Posterior cingulate gyrus (tissue), 11 donors: ENCODE data around the gene NEURL3.
A peak's percentile ranks its signal among the peaks of the same experiment; 100 is the strongest.
"Not testable (repeated sequence)": the region's sequence is repeated elsewhere in the genome, so short reads cannot be mapped to it uniquely, and the experiment has no call there.

ENCODE experiments used
- DNase-seq, 10 donors: peaks; one replicate each; pipeline versions ENCODE4 v3.0.0 to v3.0.0-alpha.2; 2020 to 2021; ENCODE audit warnings: mixed read lengths in 3 of 10
- intact Hi-C: fragments of 100-400 bp; cut with DNase I; formaldehyde crosslinking; loops from one replicate; pipeline ENCODE4 v1.15.1; 2023

NEURL3 gene

GRCh38 chr2:96505231-96505889 lies at the start of gene NEURL3:
TSS of gene NEURL3 (minus strand) at chr2:96505357. CDS start at chr2:96505286, 71 bp downstream.
- intact Hi-C loops, result no loop called here
- DNase-seq, result no peak

- peak; percentile 55 to 97 (median 78) for DNase-seq
- intact Hi-C loops, result loop anchor here (1.0 kb wide), 1 partner anchor 45 kb away; no protein-coding TSS in a partner anchor
These were observed 49.4 kb upstream of the NEURL3 start for GRCh38 chr2:96554293-96555145.

- DNase-seq, result not testable (repeated sequence)
- intact Hi-C loops, result loop anchor here (1.0 kb wide), 1 partner anchor 45 kb away; no protein-coding TSS in a partner anchor
These were observed 48.8 kb upstream of the NEURL3 start for GRCh38 chr2:96553957-96554292.

GRCh38 chr2:96553176-96553956 lies 48.2 kb upstream of the NEURL3 start:
- intact Hi-C loops, result no loop called here
- DNase-seq, result peak in 1 of 10 donors; percentile 77

- peak in 1 of 10 donors; percentile 75 for DNase-seq
- intact Hi-C loops, result no loop called here
These were observed 47.4 kb upstream of the NEURL3 start for GRCh38 chr2:96552315-96553175.

GRCh38 chr2:96551605-96552314 lies 46.6 kb upstream of the NEURL3 start:
- intact Hi-C loops, result no loop called here
- peak in 1 of 10 donors; percentile 67 for DNase-seq

GRCh38 chr2:96550787-96551604 lies 45.8 kb upstream of the NEURL3 start:
- peak in 1 of 10 donors; percentile 75 for DNase-seq
- intact Hi-C loops, result no loop called here

GRCh38 chr2:96549967-96550786 lies 45.0 kb upstream of the NEURL3 start:
- intact Hi-C loops, result no loop called here
- DNase-seq, result peak in 2 of 10 donors; percentile 81 to 83

- peak in 2 of 10 donors; percentile 62 to 65 for DNase-seq
- intact Hi-C loops, result no loop called here
These were observed 44.3 kb upstream of the NEURL3 start for GRCh38 chr2:96549466-96549785.

- intact Hi-C loops, result no loop called here
- DNase-seq, result peak in 2 of 10 donors; percentile 49 to 53
These were observed 43.7 kb upstream of the NEURL3 start for GRCh38 chr2:96548558-96549465.

GRCh38 chr2:96547731-96548171 lies 42.6 kb upstream of the NEURL3 start:
- peak in 2 of 10 donors; percentile 82 to 89 for DNase-seq
- intact Hi-C loops, result no loop called here

- peak in 2 of 10 donors; percentile 53 to 59 for DNase-seq
- intact Hi-C loops, result no loop called here
These were observed 42.1 kb upstream of the NEURL3 start for GRCh38 chr2:96547203-96547641.

- DNase-seq, result peak in 2 of 10 donors; percentile 13 to 47
- intact Hi-C loops, result no loop called here
These were observed 41.6 kb upstream of the NEURL3 start for GRCh38 chr2:96546797-96547196.

- DNase-seq, result peak in 2 of 10 donors; percentile 46 to 61
- intact Hi-C loops, result no loop called here
These were observed 41.2 kb upstream of the NEURL3 start for GRCh38 chr2:96546321-96546720.

- intact Hi-C loops, result no loop called here
- DNase-seq, result peak in 1 of 10 donors; percentile 22
These were observed 37.3 kb upstream of the NEURL3 start for GRCh38 chr2:96542357-96542977.
